HL-60/S4 treated with retinoic acid at 250 ng/mL for 4 days and 3 days (cell line): Measurements from ENCODE around the gene DKK2.

ENCODE experiments used
- in situ Hi-C: fragments of 300-500 bp; cut with MboI; formaldehyde crosslinking; loops from 2 replicates; pipeline ENCODE4 v1.7.0; 2022; ENCODE audit warnings: low sequenced_read_pairs

Gene DKK2

DNA sequence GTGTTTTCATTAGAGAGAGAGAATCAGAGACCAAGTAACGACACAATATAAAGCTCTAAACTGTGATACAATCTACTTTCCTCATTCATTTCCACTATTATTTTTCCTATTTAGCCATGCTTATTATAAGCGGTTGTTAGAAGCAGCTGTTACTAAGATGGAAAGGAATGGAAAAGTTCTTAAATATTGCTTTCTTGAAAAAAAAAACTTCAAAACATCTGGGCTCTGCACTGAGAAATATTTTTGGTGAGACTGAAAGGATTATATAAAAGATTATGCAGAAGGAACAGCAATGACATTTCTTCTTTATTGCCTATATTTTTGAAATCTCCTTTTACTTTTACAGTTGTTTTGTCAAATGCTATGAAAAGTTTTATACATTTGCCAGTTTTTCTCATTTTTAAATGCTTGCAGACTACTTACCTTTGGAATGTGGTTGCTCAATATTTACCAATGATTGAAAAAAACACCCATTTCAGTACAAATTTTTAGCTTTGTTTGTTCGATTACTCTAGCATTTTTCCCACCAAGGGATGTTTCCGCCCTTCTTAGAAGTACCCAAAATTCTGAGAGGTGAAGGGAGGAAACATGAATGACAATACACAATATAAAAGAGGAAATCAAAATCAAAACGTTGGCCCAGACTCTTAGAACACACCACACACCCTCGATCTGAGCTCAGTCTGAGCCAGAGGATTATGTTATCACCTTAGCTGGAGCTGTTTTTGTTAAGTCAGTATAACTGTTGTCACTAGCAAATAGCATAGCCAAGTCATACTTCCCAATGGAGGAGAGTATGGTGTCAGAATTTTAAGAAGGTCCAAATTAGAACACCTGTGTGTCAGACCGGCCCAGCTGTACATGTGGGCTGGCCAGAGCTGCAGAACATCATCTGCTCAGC lies 18.4 kb downstream of the DKK2 start:
- in situ Hi-C loops = no loop called here

- in situ Hi-C loops = no loop called here
Observed at GRCh38 chr4:107011312-107011711, 24.8 kb downstream of the DKK2 start.

DNA sequence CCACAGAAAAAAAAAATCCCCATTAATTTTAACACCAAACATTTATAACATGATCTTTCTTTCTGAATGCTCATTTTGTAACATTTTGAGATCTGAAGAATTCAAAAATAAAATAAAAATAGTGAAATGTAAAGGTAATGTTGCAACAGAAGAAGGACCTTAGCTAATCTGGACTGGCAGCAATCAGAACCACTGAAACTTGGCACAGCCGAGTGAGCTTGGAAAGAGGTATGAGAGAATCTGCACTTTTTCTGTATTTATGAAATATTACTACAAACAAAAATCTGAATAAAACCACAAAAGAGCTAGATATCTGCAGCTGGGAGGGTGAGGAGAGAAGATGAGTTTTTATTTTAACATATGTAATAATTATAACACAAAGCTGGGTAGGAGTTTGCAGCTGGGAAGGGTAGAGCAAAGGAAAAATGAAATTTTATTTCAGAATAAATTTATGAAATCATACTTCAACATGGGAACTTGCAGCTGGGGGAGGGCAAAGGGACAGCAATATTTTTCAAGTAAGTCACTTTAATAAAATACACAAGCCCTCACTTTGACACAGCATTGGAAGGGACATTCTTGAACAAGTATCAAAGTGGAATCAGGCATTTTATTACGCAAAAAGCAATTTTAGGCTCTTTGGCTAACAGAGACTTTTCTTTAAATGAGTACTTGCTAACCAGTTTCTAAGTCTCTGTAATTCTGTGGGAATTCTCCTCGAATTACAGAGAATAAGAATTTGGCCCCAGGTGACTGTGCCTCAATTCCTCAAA lies 26.7 kb downstream of the DKK2 start:
- in situ Hi-C loops = no loop called here

DNA sequence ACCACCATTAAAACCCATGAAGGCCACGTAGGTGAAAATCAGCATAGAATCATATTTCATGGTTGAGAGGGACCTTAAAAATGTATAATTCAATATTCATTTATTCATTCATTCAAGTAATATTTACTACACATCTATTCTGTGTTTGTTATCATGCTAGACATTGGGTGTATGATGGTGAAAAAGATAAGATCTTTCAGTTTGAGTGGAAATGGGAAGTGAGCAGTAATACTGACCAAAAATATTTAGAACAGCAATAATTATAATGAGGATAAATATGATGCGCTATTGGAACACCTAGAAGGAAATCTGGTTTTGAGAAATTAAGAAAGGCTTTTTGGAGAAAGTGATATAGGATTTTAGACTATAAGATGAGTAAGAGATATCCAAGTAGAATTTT lies 28.0 kb downstream of the DKK2 start:
- in situ Hi-C loops = no loop called here

GRCh38 chr4:107006218-107006617 lies 29.9 kb downstream of the DKK2 start:
- in situ Hi-C loops = no loop called here

DNA sequence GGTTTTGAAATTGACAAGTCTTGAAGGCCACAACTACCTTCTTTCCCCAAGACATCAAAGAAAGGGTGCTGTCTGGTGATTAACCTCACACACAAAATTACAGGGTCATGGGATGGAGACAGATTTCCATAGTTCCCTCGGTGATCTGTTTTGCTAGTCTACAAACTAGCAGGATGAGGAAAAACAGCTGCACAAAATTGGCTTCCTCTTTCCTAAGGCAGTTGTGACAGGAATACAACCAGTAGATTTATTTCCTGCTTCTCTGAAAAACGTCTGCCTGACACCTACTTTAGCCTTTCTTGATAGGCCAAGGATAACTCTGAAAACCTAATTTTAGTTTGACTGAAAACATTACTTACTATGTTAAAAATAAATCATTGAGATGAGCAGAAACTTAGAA lies 39.6 kb downstream of the DKK2 start:
- in situ Hi-C loops = no loop called here

- in situ Hi-C loops = no loop called here
Observed at GRCh38 chr4:106993827-106994226, 42.3 kb downstream of the DKK2 start.

- in situ Hi-C loops = no loop called here
Observed at GRCh38 chr4:106987311-106987710, 48.8 kb downstream of the DKK2 start.

- in situ Hi-C loops = no loop called here
Observed at GRCh38 chr4:106986486-106986885, 49.6 kb downstream of the DKK2 start.

DNA sequence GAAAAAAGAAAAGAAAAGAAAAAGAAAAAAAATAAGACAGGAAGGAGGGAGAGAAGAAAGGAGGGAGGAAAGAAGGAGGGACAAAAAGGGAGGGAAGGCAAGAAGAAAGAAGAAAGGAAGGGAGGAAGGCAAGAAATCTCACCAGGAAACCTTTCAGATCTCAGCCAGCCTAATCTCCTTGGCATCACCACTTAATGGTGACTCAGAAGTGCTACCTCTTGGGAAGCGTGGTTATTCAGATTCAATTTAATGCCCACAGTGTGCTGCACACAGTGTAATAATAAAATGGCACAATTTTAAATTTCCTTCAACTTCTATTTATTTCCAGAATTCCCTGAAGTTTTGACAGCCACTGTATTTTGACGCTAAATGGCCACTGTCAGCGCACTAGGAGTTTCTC lies 50.3 kb downstream of the DKK2 start:
- in situ Hi-C loops = no loop called here

GRCh38 chr4:106982711-106983211 lies 53.4 kb downstream of the DKK2 start:
- in situ Hi-C loops = no loop called here

DNA sequence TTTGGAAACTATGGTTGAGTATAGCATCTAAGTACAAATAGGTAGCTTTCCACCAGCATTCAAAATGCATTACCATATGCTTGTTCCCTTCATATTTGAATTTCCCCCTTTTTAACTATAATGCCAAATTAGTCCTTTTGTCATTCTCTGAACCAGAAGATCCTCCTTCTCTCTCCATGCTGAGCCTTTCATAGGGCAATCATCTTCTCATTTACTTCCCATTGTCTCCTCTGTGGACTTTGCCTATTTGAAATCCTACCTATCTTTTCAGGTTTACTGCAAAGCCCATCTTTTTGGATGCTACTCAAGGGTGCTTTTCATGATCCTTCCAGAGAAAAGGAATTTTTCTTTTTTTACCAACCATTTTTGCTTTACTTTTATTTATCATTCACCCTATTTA lies 54.7 kb downstream of the DKK2 start:
- in situ Hi-C loops = no loop called here

GRCh38 chr4:106979476-106979875 lies 56.6 kb downstream of the DKK2 start:
- in situ Hi-C loops = no loop called here

- in situ Hi-C loops = no loop called here
Observed at GRCh38 chr4:106978046-106978774, 57.9 kb downstream of the DKK2 start.

GRCh38 chr4:106971636-106972035 lies 64.5 kb downstream of the DKK2 start:
- in situ Hi-C loops = no loop called here

DNA sequence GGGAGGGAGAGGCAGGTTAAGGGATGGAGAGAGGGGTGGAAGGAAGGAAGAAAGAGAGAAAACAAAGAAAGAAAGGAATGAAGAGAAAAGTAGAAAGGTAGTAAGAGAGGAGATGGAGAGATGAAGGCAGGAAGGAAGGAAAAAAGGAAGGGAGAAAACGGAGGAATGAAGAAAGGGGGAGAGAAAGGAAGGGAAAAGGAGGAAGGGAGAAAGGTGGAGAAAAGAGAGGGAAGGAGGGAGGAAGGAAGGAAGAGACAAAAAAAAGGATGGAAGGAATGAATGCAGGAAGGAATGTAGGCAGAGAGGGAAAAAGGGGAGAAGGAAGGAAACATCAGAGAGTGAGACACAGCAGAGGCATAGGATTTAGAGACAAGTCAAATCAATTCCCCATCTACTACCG lies 68.2 kb downstream of the DKK2 start:
- in situ Hi-C loops = no loop called here

DNA sequence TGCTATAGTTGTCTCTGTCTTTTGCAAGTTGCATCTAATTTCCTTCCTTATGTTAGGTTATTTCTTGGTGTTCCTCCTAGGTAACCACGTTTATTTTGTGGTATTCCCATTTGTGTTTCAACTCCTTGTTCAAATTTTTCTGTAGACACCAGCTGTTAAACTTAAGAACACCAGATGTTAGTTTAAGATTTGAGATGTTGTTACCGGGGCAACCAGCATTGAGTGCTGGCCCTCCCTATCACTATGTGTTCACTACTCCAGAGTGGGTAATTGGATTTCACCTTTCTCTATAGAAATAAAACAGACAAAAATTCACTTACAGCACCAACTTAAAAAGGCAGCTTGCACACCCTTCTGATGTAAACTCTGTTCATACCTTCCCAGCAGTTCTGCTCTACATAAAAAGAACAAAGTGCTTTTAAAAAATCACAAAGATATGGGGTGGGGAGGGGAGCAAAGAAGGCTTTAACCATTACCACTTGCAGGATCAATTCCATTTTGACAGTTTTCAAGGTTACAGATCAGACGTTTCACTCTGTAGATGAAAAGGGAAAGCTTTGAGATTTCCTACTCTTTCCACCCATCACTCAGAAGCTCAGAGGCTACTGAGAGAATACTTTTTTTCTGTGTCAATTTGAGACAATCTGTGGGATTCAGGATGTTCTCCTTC lies 82.9 kb downstream of the DKK2 start:
- in situ Hi-C loops = no loop called here

GRCh38 chr4:106951891-106952290 lies 84.2 kb downstream of the DKK2 start:
- in situ Hi-C loops = no loop called here

DNA sequence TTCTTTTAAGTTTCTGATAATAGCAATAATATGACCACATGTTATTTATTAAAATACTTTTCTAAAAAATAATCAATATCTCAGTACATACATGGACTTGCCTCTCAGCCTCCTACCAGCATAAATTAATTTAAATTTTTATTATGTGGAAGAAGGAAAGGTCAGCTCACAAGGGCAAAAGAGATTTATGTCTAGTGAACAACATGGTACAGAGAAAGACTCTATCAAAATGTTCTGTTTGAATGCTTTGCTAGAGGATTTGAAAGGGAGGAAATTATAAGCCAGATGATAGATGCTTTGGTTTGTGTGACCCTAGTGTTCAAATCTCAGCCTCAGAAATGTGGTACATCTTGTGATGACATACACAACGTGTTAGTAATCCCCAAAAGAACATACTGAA lies 94.3 kb downstream of the DKK2 start:
- in situ Hi-C loops = no loop called here

DNA sequence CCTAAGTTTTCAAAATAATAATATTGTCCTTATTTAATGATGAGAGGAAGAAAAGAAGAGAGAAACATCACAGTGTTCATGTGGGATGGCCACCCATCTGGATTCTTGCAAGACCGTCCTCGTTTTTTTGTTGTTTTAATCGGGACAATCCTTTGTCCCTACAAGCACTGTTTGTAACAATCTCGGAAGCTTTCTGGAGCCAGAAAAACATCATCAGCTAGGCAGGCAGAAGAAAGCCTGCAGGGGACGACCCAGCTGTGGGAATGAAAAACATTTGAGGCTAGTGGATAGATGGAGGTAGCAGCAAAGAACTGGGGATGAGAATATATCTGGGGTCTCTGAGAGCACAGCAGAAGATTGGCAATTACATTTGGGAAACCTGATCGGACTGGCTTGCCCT lies 105.6 kb downstream of the DKK2 start:
- in situ Hi-C loops = no loop called here

GRCh38 chr4:106929248-106929647 lies 106.9 kb downstream of the DKK2 start:
- in situ Hi-C loops = no loop called here
